Limb (tissue), 2 donors: ENCODE data around the gene SRM.
"Not testable (repeated sequence)": the region's sequence is repeated elsewhere in the genome, so short reads cannot be mapped to it uniquely, and the experiment has no call there.

Experiments used
- DNase-seq, 2 donors: peaks; one replicate each; pipeline ENCODE4 v3.0.0-alpha.2; 2016; ENCODE audit errors: extremely low spot score in 2 of 2

Gene SRM

GRCh38 chr1:11064942-11065341, 5.1 kb upstream of the SRM start:
- DNase-seq, result no peak

- DNase-seq, result not testable (repeated sequence)
Observed at GRCh38 chr1:11063937-11064537, 4.2 kb upstream of the SRM start.

- no peak for DNase-seq
Observed at GRCh38 chr1:11062965-11063401, 3.2 kb upstream of the SRM start.

GRCh38 chr1:11061652-11062365, 2.0 kb upstream of the SRM start:
- no peak for DNase-seq

- DNase-seq, result no peak
Observed at GRCh38 chr1:11059155-11059967, 457 bp downstream of the SRM start.

GRCh38 chr1:11058595-11059154, 1.1 kb downstream of the SRM start:
- no peak for DNase-seq

GRCh38 chr1:11058026-11058425, 1.8 kb downstream of the SRM start:
- DNase-seq, result no peak

- no peak for DNase-seq
Observed at GRCh38 chr1:11057477-11057876, 2.3 kb downstream of the SRM start.

- DNase-seq, result no peak
Observed at GRCh38 chr1:11056504-11056903, 3.3 kb downstream of the SRM start.

GRCh38 chr1:11055676-11056075, 4.1 kb downstream of the SRM start:
- no peak for DNase-seq

GRCh38 chr1:11054666-11055065, 5.2 kb downstream of the SRM start:
- DNase-seq, result no peak

GRCh38 chr1:11054181-11054580, 5.6 kb downstream of the SRM start:
- no peak for DNase-seq

- peak in 1 of 2 donors; percentile 57 for DNase-seq
Observed at GRCh38 chr1:11053758-11054137, 6.1 kb downstream of the SRM start.

GRCh38 chr1:11052839-11053757, 6.7 kb downstream of the SRM start:
- peak; percentile 36 to 56 for DNase-seq

- no peak for DNase-seq
Observed at GRCh38 chr1:11051781-11052511, 7.9 kb downstream of the SRM start.

GRCh38 chr1:11051121-11051520, 8.7 kb downstream of the SRM start:
- DNase-seq, result not testable (repeated sequence)

GRCh38 chr1:11046625-11047365, 13.0 kb downstream of the SRM start, which contains the start of gene MASP2:
Gene MASP2 (minus strand): TSS chr1:11047239. CDS start chr1:11047207, 32 bp downstream.
- DNase-seq, result no peak

- no peak for DNase-seq
Observed at GRCh38 chr1:11046270-11046566, 13.6 kb downstream of the SRM start.

- no peak for DNase-seq
Observed at GRCh38 chr1:11045428-11046269, 14.2 kb downstream of the SRM start.
